ENCODE measurements around the gene CARNS1. TPM values are rescaled to one million over a fixed set of nuclear protein-coding genes. Genes with fewer than 3 reads are reported as not detected.

Gene CARNS1
- polyA plus RNA-seq, 6 donors from 2014 or later: 0.80 to 2.9 (median 1.7) TPM

- peak overlapping the region; percentile 64 to 97 (median 94) for H3K27ac Mint-ChIP-seq
- H3K27me3 Mint-ChIP-seq: no peaks in the 10 kb centered on the region
- peak overlapping the region; percentile 71 to 88 (median 79) for H3K4me3 Mint-ChIP-seq
- peaks cover 60 to 87% (median 84%) of the 10 kb centered on the region in 3 donors for H3K4me1 Mint-ChIP-seq
- DNase-seq (no peak), ATAC-seq (ENCODE audit: low read depth in 2 of 2) (peak in 1 of 2 donors; percentile 0)
- H3K9me3 Mint-ChIP-seq: no peaks in the 10 kb centered on the region
- H3K36me3 Mint-ChIP-seq: no peaks in the 10 kb centered on the region
Observed at GRCh38 chr11:67442504-67443404, 27.3 kb downstream of the CARNS1 start.

GRCh38 chr11:67445515-67445914 is 30.0 kb downstream of the CARNS1 start:
- no peak for ATAC-seq (ENCODE audit: low read depth in 2 of 2)
- DNase-seq: no peak
- peaks cover 54 to 88% (median 82%) of the 10 kb centered on the region in 3 donors for H3K4me1 Mint-ChIP-seq
- no peaks in the 10 kb centered on the region for H3K36me3 Mint-ChIP-seq
- no peaks in the 10 kb centered on the region for H3K27me3 Mint-ChIP-seq
- peak overlapping the region; percentile 68 to 91 (median 84) for H3K4me3 Mint-ChIP-seq
- H3K27ac Mint-ChIP-seq: peak overlapping the region; percentile 28 to 98 (median 95)
- H3K9me3 Mint-ChIP-seq: no peaks in the 10 kb centered on the region

GRCh38 chr11:67448220-67448609 is 32.7 kb downstream of the CARNS1 start:
- Mint-ChIP-seq H3K27me3 (no peaks in the 10 kb centered on the region), H3K4me3 (peak overlapping the region in 1 of 8 donors; percentile 55), H3K9me3 (no peaks in the 10 kb centered on the region), H3K27ac (peak overlapping the region in 3 of 6 donors; percentile 37 to 81 (median 81)), H3K36me3 (no peaks in the 10 kb centered on the region), H3K4me1 (peaks cover 38 to 81% (median 66%) of the 10 kb centered on the region in 3 donors)
- no peak for DNase-seq
- no peak for ATAC-seq (ENCODE audit: low read depth in 2 of 2)

- Mint-ChIP-seq H3K27ac (peak overlapping the region in 5 of 6 donors; percentile 12 to 86 (median 59)), H3K4me3 (peak overlapping the region in 5 of 8 donors; percentile 9 to 77 (median 50)), H3K4me1 (peaks cover 38 to 74% (median 59%) of the 10 kb centered on the region in 3 donors), H3K27me3 (no peaks in the 10 kb centered on the region), H3K36me3 (no peaks in the 10 kb centered on the region), H3K9me3 (no peaks in the 10 kb centered on the region)
- ATAC-seq (ENCODE audit: low read depth in 2 of 2): no peak
- no peak for DNase-seq
Observed at GRCh38 chr11:67449116-67449844, 33.8 kb downstream of the CARNS1 start.

GRCh38 chr11:67450796-67451657 is 35.5 kb downstream of the CARNS1 start:
- Mint-ChIP-seq H3K4me3 (peak overlapping the region in 2 of 8 donors; percentile 30 to 76), H3K36me3 (no peaks in the 10 kb centered on the region), H3K9me3 (no peaks in the 10 kb centered on the region), H3K27ac (peak overlapping the region in 3 of 6 donors; percentile 49 to 74 (median 56)), H3K4me1 (peaks cover 27 to 64% (median 52%) of the 10 kb centered on the region in 3 donors), H3K27me3 (no peaks in the 10 kb centered on the region)
- DNase-seq (no peak), ATAC-seq (ENCODE audit: low read depth in 2 of 2) (no peak)

GRCh38 chr11:67451658-67451976 is 36.1 kb downstream of the CARNS1 start:
- DNase-seq: no peak
- Mint-ChIP-seq H3K27me3 (no peaks in the 10 kb centered on the region), H3K4me3 (peak overlapping the region in 1 of 8 donors; percentile 30), H3K27ac (peak overlapping the region in 1 of 6 donors; percentile 49), H3K36me3 (no peaks in the 10 kb centered on the region), H3K9me3 (no peaks in the 10 kb centered on the region), H3K4me1 (peaks cover 24 to 58% (median 47%) of the 10 kb centered on the region in 3 donors)
- no peak for ATAC-seq (ENCODE audit: low read depth in 2 of 2)

GRCh38 chr11:67452141-67452952 is 36.9 kb downstream of the CARNS1 start, which contains the start of gene GPR152:
GPR152 (minus strand) TSS chr11:67452729; CDS start chr11:67452724, 5 bp downstream.
- no peaks in the 10 kb centered on the region for H3K9me3 Mint-ChIP-seq
- H3K27me3 Mint-ChIP-seq: no peaks in the 10 kb centered on the region
- DNase-seq (no peak), ATAC-seq (ENCODE audit: low read depth in 2 of 2) (no peak)
- peak within 1 kb of the TSS in 1 of 8 donors; percentile 47 for H3K4me3 Mint-ChIP-seq
- H3K4me1 Mint-ChIP-seq: peaks cover 29 to 58% (median 53%) of the 10 kb centered on the region in 3 donors
- peak within 1 kb of the TSS in 4 of 6 donors; percentile 24 to 89 (median 46) for H3K27ac Mint-ChIP-seq
- H3K36me3 Mint-ChIP-seq: no peaks in the 10 kb centered on the region

- H3K4me1 Mint-ChIP-seq: peaks cover 30 to 59% (median 54%) of the 10 kb centered on the region in 3 donors
- ATAC-seq (ENCODE audit: low read depth in 2 of 2) (no peak), DNase-seq (no peak)
- H3K36me3 Mint-ChIP-seq: no peaks in the 10 kb centered on the region
- H3K4me3 Mint-ChIP-seq: no peak overlapping the region
- no peaks in the 10 kb centered on the region for H3K9me3 Mint-ChIP-seq
- no peaks in the 10 kb centered on the region for H3K27me3 Mint-ChIP-seq
- H3K27ac Mint-ChIP-seq: peak overlapping the region in 1 of 6 donors; percentile 84
Observed at GRCh38 chr11:67453816-67454732, 38.6 kb downstream of the CARNS1 start.

- H3K27me3 Mint-ChIP-seq: no peaks in the 10 kb centered on the region
- DNase-seq (no peak), ATAC-seq (ENCODE audit: low read depth in 2 of 2) (no peak)
- peak within 1 kb of the TSS in 1 of 8 donors; percentile 57 for H3K4me3 Mint-ChIP-seq
- peaks cover 0 to 2% of the 10 kb centered on the region in 2 donors for H3K36me3 Mint-ChIP-seq
- H3K27ac Mint-ChIP-seq: peak within 1 kb of the TSS in 3 of 6 donors; percentile 39 to 84 (median 76)
- no peaks in the 10 kb centered on the region for H3K9me3 Mint-ChIP-seq
- H3K4me1 Mint-ChIP-seq: peaks cover 32 to 59% (median 54%) of the 10 kb centered on the region in 3 donors
Observed at GRCh38 chr11:67455054-67455453, 39.6 kb downstream of the CARNS1 start, which contains the start of gene CABP4. CABP4 (plus strand) TSS chr11:67455354; CDS start chr11:67455424, 70 bp downstream.

GRCh38 chr11:67456068-67456705 is 40.7 kb downstream of the CARNS1 start:
- Mint-ChIP-seq H3K4me3 (no peak overlapping the region), H3K9me3 (no peaks in the 10 kb centered on the region), H3K36me3 (peaks cover 0 to 7% of the 10 kb centered on the region in 2 donors), H3K4me1 (peaks cover 40 to 61% (median 58%) of the 10 kb centered on the region in 3 donors), H3K27me3 (no peaks in the 10 kb centered on the region), H3K27ac (peak overlapping the region in 1 of 6 donors; percentile 89)
- no peak for ATAC-seq (ENCODE audit: low read depth in 2 of 2)
- DNase-seq: no peak

GRCh38 chr11:67457453-67457852 is 42.0 kb downstream of the CARNS1 start:
- H3K27ac Mint-ChIP-seq: peak overlapping the region; percentile 54 to 93 (median 87)
- H3K27me3 Mint-ChIP-seq: no peaks in the 10 kb centered on the region
- H3K4me3 Mint-ChIP-seq: peak overlapping the region in 6 of 8 donors; percentile 48 to 85 (median 60)
- no peaks in the 10 kb centered on the region for H3K9me3 Mint-ChIP-seq
- DNase-seq (no peak), ATAC-seq (ENCODE audit: low read depth in 2 of 2) (no peak)
- peaks cover 0 to 7% of the 10 kb centered on the region in 2 donors for H3K36me3 Mint-ChIP-seq
- peaks cover 37 to 55% (median 53%) of the 10 kb centered on the region in 3 donors for H3K4me1 Mint-ChIP-seq

All from naive B cell (primary cell).